ENCODE data around the gene SFTPB.
A peak's percentile ranks its signal among the peaks of the same experiment; 100 is the strongest.

Gene SFTPB

GRCh38 chr2:85706599-85707296 lies 38.7 kb upstream of the SFTPB start:
- no peaks in the 10 kb centered on the region for H4K20me1 ChIP-seq (ENCODE audit: insufficient read depth)
- H2AFZ ChIP-seq (ENCODE audit: low read depth), result peak overlapping the region; percentile 55
- no peaks in the 10 kb centered on the region for H3K27me3 ChIP-seq (ENCODE audit: insufficient read depth, low read depth)
- H3K79me2 ChIP-seq (ENCODE audit: insufficient read depth, low read depth), result no peaks in the 10 kb centered on the region
- no peak overlapping the region for H3K9ac ChIP-seq
- peak overlapping the region; percentile 40; the same call in 1 of the 2 replicates for H3K4me2 ChIP-seq
- peaks cover 64% of the 10 kb centered on the region for H3K4me1 ChIP-seq (ENCODE audit: low read depth, poor library complexity, severe bottlenecking)
- no peak for TF ChIP-seq CTCF (conservative IDR thresholded peaks at IDR 0.05; ENCODE audit: low read depth, low read length)
- H3K4me3 ChIP-seq (IDR thresholded peaks at IDR 0.05; ENCODE audit: insufficient read depth, low read depth, low read length), result no peak overlapping the region
- H3K27ac ChIP-seq, result no peak overlapping the region
- no peaks in the 10 kb centered on the region for H3K36me3 ChIP-seq (ENCODE audit: insufficient read depth)

- H3K79me2 ChIP-seq (ENCODE audit: insufficient read depth, low read depth), result no peaks in the 10 kb centered on the region
- peak overlapping the region; percentile 68; the same call in 1 of the 2 replicates for H3K4me2 ChIP-seq
- no peak overlapping the region for H3K27ac ChIP-seq
- no peak overlapping the region for H2AFZ ChIP-seq (ENCODE audit: low read depth)
- H3K9ac ChIP-seq, result no peak overlapping the region
- TF ChIP-seq CTCF (conservative IDR thresholded peaks at IDR 0.05; ENCODE audit: low read depth, low read length), result no peak
- H4K20me1 ChIP-seq (ENCODE audit: insufficient read depth), result no peaks in the 10 kb centered on the region
- no peaks in the 10 kb centered on the region for H3K36me3 ChIP-seq (ENCODE audit: insufficient read depth)
- no peaks in the 10 kb centered on the region for H3K27me3 ChIP-seq (ENCODE audit: insufficient read depth, low read depth)
- H3K4me3 ChIP-seq (IDR thresholded peaks at IDR 0.05; ENCODE audit: insufficient read depth, low read depth, low read length), result no peak overlapping the region
- peaks cover 70% of the 10 kb centered on the region for H3K4me1 ChIP-seq (ENCODE audit: low read depth, poor library complexity, severe bottlenecking)
Observed at GRCh38 chr2:85706063-85706462, 38.1 kb upstream of the SFTPB start.

- H3K27ac ChIP-seq, result peak overlapping the region; percentile 39
- H3K4me3 ChIP-seq (IDR thresholded peaks at IDR 0.05; ENCODE audit: insufficient read depth, low read depth, low read length), result no peak overlapping the region
- H3K9ac ChIP-seq, result no peak overlapping the region
- TF ChIP-seq CTCF (conservative IDR thresholded peaks at IDR 0.05; ENCODE audit: low read depth, low read length), result no peak
- H3K4me2 ChIP-seq, result peak overlapping the region; percentile 68
- H3K79me2 ChIP-seq (ENCODE audit: insufficient read depth, low read depth), result no peaks in the 10 kb centered on the region
- no peaks in the 10 kb centered on the region for H3K36me3 ChIP-seq (ENCODE audit: insufficient read depth)
- no peaks in the 10 kb centered on the region for H4K20me1 ChIP-seq (ENCODE audit: insufficient read depth)
- peaks cover 70% of the 10 kb centered on the region for H3K4me1 ChIP-seq (ENCODE audit: low read depth, poor library complexity, severe bottlenecking)
- peak overlapping the region; percentile 50; the same call in 1 of the 2 replicates for H2AFZ ChIP-seq (ENCODE audit: low read depth)
- no peaks in the 10 kb centered on the region for H3K27me3 ChIP-seq (ENCODE audit: insufficient read depth, low read depth)
Observed at GRCh38 chr2:85705680-85706039, 37.7 kb upstream of the SFTPB start.

- H3K79me2 ChIP-seq (ENCODE audit: insufficient read depth, low read depth), result no peaks in the 10 kb centered on the region
Observed at GRCh38 chr2:85704800-85705679, 37.0 kb upstream of the SFTPB start.

More at GRCh38 chr2:85704800-85705679, 37.0 kb upstream of the SFTPB start:
- Histone ChIP-seq H2AFZ (ENCODE audit: low read depth) (peak overlapping the region; percentile 50), H3K4me3 (IDR thresholded peaks at IDR 0.05; ENCODE audit: insufficient read depth, low read depth, low read length) (no peak overlapping the region), H3K36me3 (ENCODE audit: insufficient read depth) (no peaks in the 10 kb centered on the region), H3K4me2 (peak overlapping the region; percentile 68), H3K4me1 (ENCODE audit: low read depth, poor library complexity, severe bottlenecking) (peaks cover 70% of the 10 kb centered on the region), H3K27ac (peak overlapping the region; percentile 39), H3K9ac (peak overlapping the region; percentile 20; the same call in 1 of the 2 replicates), H4K20me1 (ENCODE audit: insufficient read depth) (no peaks in the 10 kb centered on the region), H3K27me3 (ENCODE audit: insufficient read depth, low read depth) (no peaks in the 10 kb centered on the region)
- TF ChIP-seq CTCF (conservative IDR thresholded peaks at IDR 0.05; ENCODE audit: low read depth, low read length), result no peak
